Measurements from ENCODE around the gene ADCY10. TPM values are rescaled to one million over a fixed set of nuclear protein-coding genes. Genes with fewer than 3 reads are reported as not detected.

ADCY10 gene
- total and polyA plus RNA-seq, 9 of the 15 experiments (the other 6 are each of a cell fraction or from before 2014, with no cell fraction given): 0.08 to 0.86 (median 0.22) TPM

DNA sequence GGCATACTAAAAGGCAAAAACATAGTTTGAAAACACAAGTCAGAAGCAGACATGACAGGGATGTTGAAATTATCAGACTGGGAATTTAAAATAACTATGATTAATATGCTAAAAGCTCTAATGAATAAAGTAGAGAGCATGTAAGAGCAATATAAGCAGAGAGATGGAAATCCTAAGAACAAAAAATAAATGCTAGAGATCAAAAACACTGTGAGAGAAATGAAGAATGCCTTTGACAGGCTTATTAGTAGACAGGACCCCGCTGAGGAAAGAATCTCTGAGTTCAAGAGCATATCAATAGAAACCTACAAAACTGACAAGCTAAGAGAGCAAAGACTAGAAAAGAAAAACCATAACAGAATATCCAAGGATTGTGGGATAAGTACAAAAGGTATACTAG is 98.3 kb downstream of the ADCY10 start:
- Histone ChIP-seq H3K27ac (ENCODE audit: extremely low read depth, low read depth, low read length) (no peak overlapping the region), H3K9me3 (replicated peaks; ENCODE audit: control insufficient read depth, insufficient read depth, low read depth, low read length) (peaks cover 3% of the 10 kb centered on the region; the same call in 1 of the 2 replicates), H3K4me2 (ENCODE audit: insufficient read depth, low read length) (no peak overlapping the region), H3K4me1 (replicated peaks in 1 of 2; ENCODE audit: control insufficient read depth in 2 of 2, insufficient read depth in 2 of 2, low read length in 2 of 2) (peaks cover 4 to 11% of the 10 kb centered on the region in 2 experiments; a peak in 4 of 5 replicates), H2AFZ (ENCODE audit: low read depth, low read length) (no peak overlapping the region), H3K27me3 (ENCODE audit: control insufficient read depth in 2 of 2, insufficient read depth in 2 of 2, low read length in 2 of 2) (no peaks in the 10 kb centered on the region), H3K79me2 (ENCODE audit: control insufficient read depth, insufficient read depth, low read length) (no peaks in the 10 kb centered on the region; the same call in 2 of the 3 replicates), H3K4me3 (no peak overlapping the region), H3K9ac (ENCODE audit: insufficient read depth in 1 of 2, low read depth in 2 of 2, low read length in 2 of 2) (no peak overlapping the region), H3K9me1 (ENCODE audit: control insufficient read depth, insufficient read depth, low read length) (no peaks in the 10 kb centered on the region), H4K20me1 (replicated peaks; ENCODE audit: control insufficient read depth, insufficient read depth, low read length) (no peaks in the 10 kb centered on the region), H3K36me3 (ENCODE audit: control insufficient read depth, insufficient read depth, low read length) (no peaks in the 10 kb centered on the region)
- no TSS peak for BruUV-seq (replicated peaks)
- DNase-seq (ENCODE audit: extremely low read depth in 1 of 4, low spot score in 3 of 4) (no peak), ATAC-seq (no peak), FAIRE-seq (no peak)
- ChIA-PET POLR2A (no interaction called here), CTCF (ENCODE audit: low intra/inter-chr PET ratio) (no interaction called here)
- intact Hi-C loops (cut with micrococcal nuclease) (no loop called here), in situ Hi-C loops (cut with MboI) (no loop called here)
- WGBS (ENCODE audit: insufficient coverage, low coverage, missing lambda C conversion rate): 48% methylated on average over 1 of the region's 1 CpG
- TF ChIP-seq TRIM28 (IDR thresholded peaks at IDR 0.05) (peak; percentile 58; the same call in 1 of the 2 replicates), CBFA2T3 (IDR thresholded peaks at IDR 0.05) (no peak), ZNF280A (IDR thresholded peaks at IDR 0.05; ENCODE audit: low read depth, partially characterized antibody) (peak; percentile 93), ZNF75A (CRISPR knock-in tag; IDR thresholded peaks at IDR 0.05) (no peak), SPI1 (IDR thresholded peaks at IDR 0.05; ENCODE audit: borderline replicate concordance, low read depth, low read length) (no peak)
- TF ChIP-seq, protein P1, sequence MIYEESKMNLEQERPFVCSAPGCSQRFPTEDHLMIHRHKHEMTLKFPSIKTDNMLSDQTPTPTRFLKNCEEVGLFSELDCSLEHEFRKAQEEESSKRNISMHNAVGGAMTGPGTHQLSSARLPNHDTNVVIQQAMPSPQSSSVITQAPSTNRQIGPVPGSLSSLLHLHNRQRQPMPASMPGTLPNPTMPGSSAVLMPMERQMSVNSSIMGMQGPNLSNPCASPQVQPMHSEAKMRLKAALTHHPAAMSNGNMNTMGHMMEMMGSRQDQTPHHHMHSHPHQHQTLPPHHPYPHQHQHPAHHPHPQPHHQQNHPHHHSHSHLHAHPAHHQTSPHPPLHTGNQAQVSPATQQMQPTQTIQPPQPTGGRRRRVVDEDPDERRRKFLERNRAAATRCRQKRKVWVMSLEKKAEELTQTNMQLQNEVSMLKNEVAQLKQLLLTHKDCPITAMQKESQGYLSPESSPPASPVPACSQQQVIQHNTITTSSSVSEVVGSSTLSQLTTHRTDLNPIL (CRISPR knock-in tag; IDR thresholded peaks at IDR 0.05): no peak
- TF ChIP-seq, protein P2, sequence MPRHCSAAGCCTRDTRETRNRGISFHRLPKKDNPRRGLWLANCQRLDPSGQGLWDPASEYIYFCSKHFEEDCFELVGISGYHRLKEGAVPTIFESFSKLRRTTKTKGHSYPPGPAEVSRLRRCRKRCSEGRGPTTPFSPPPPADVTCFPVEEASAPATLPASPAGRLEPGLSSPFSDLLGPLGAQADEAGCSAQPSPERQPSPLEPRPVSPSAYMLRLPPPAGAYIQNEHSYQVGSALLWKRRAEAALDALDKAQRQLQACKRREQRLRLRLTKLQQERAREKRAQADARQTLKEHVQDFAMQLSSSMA (CRISPR knock-in tag; IDR thresholded peaks at IDR 0.05): no peak
- TF ChIP-seq, protein P3, sequence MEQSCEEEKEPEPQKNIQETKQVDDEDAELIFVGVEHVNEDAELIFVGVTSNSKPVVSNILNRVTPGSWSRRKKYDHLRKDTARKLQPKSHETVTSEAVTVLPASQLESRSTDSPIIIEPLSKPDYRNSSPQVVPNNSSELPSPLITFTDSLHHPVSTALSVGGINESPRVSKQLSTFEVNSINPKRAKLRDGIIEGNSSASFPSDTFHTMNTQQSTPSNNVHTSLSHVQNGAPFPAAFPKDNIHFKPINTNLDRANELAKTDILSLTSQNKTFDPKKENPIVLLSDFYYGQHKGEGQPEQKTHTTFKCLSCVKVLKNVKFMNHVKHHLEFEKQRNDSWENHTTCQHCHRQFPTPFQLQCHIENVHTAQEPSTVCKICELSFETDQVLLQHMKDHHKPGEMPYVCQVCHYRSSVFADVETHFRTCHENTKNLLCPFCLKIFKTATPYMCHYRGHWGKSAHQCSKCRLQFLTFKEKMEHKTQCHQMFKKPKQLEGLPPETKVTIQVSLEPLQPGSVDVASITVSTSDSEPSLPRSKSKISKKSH (CRISPR knock-in tag; IDR thresholded peaks at IDR 0.05): peak; percentile 84
- TF ChIP-seq, protein P4, sequence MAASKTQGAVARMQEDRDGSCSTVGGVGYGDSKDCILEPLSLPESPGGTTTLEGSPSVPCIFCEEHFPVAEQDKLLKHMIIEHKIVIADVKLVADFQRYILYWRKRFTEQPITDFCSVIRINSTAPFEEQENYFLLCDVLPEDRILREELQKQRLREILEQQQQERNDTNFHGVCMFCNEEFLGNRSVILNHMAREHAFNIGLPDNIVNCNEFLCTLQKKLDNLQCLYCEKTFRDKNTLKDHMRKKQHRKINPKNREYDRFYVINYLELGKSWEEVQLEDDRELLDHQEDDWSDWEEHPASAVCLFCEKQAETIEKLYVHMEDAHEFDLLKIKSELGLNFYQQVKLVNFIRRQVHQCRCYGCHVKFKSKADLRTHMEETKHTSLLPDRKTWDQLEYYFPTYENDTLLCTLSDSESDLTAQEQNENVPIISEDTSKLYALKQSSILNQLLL (CRISPR knock-in tag; IDR thresholded peaks at IDR 0.05; ENCODE audit: borderline replicate concordance): no peak
